ENCODE measurements around the gene RAB3GAP2.
"Not testable (repeated sequence)": the region's sequence is repeated elsewhere in the genome, so short reads cannot be mapped to it uniquely, and the experiment has no call there.

Gene RAB3GAP2

GRCh38 chr1:220243947-220244346 is 28.3 kb downstream of the RAB3GAP2 start:
- Histone ChIP-seq H3K36me3 (ENCODE audit: control insufficient read depth, insufficient read depth, low read length) (no peaks in the 10 kb centered on the region; the same call in 1 of the 2 replicates), H3K4me3 (ENCODE audit: low read length) (no peak overlapping the region), H3K4me1 (ENCODE audit: control insufficient read depth, insufficient read depth, low read length) (no peaks in the 10 kb centered on the region), H3K27me3 (ENCODE audit: control insufficient read depth, insufficient read depth, low read length) (no peaks in the 10 kb centered on the region), H3K27ac (ENCODE audit: low read length) (no peak overlapping the region), H3K9me3 (ENCODE audit: control insufficient read depth, insufficient read depth, low read length) (no peaks in the 10 kb centered on the region)
- DNase-seq (ENCODE audit: low read depth, low spot score) = no peak
- no CpG with 5 or more reads among the region's 2 CpGs for WGBS (ENCODE audit: insufficient coverage, insufficient read length)

GRCh38 chr1:220241072-220241663 is 31.1 kb downstream of the RAB3GAP2 start:
- WGBS (ENCODE audit: insufficient coverage, insufficient read length) = no CpG with 5 or more reads among the region's 2 CpGs
- H3K4me3 ChIP-seq (ENCODE audit: low read length) = no peak overlapping the region
- no peak for DNase-seq (ENCODE audit: low read depth, low spot score)
- no peaks in the 10 kb centered on the region for H3K4me1 ChIP-seq (ENCODE audit: control insufficient read depth, insufficient read depth, low read length)
- H3K36me3 ChIP-seq (ENCODE audit: control insufficient read depth, insufficient read depth, low read length) = no peaks in the 10 kb centered on the region
- H3K27ac ChIP-seq (ENCODE audit: low read length) = no peak overlapping the region
- no peaks in the 10 kb centered on the region for H3K27me3 ChIP-seq (ENCODE audit: control insufficient read depth, insufficient read depth, low read length)
- no peaks in the 10 kb centered on the region for H3K9me3 ChIP-seq (ENCODE audit: control insufficient read depth, insufficient read depth, low read length)

GRCh38 chr1:220239966-220240365 is 32.3 kb downstream of the RAB3GAP2 start:
- Histone ChIP-seq H3K4me1 (ENCODE audit: control insufficient read depth, insufficient read depth, low read length) (no peaks in the 10 kb centered on the region), H3K9me3 (ENCODE audit: control insufficient read depth, insufficient read depth, low read length) (no peaks in the 10 kb centered on the region), H3K27ac (ENCODE audit: low read length) (no peak overlapping the region), H3K27me3 (ENCODE audit: control insufficient read depth, insufficient read depth, low read length) (no peaks in the 10 kb centered on the region), H3K4me3 (ENCODE audit: low read length) (no peak overlapping the region), H3K36me3 (ENCODE audit: control insufficient read depth, insufficient read depth, low read length) (no peaks in the 10 kb centered on the region)
- DNase-seq (ENCODE audit: low read depth, low spot score) = no peak
- no CpG with 5 or more reads among the region's 3 CpGs for WGBS (ENCODE audit: insufficient coverage, insufficient read length)

DNA sequence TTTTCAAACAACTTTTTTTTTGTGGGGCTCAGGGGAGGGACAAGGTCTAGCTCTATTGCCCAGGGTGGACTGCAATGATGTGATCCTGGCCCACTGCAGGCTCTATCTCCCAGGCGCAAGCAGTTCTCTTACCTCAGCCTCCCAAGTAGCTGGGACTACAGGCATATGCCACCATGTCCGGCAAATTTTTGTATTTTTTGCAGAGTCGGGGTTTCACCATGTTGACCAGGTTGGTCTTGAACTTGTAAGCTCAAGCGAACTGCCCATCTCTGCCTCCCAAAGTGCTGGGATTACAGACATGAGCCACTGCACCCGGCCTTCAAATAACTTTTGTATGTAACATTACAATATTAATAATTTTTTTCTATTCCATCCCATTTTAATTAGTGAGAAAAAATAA is 33.0 kb downstream of the RAB3GAP2 start:
- H3K4me3 ChIP-seq (ENCODE audit: low read length) = no peak overlapping the region
- H3K27me3 ChIP-seq (ENCODE audit: control insufficient read depth, insufficient read depth, low read length) = no peaks in the 10 kb centered on the region
- H3K36me3 ChIP-seq (ENCODE audit: control insufficient read depth, insufficient read depth, low read length) = no peaks in the 10 kb centered on the region
- DNase-seq (ENCODE audit: low read depth, low spot score) = no peak
- H3K9me3 ChIP-seq (ENCODE audit: control insufficient read depth, insufficient read depth, low read length) = no peaks in the 10 kb centered on the region
- no peaks in the 10 kb centered on the region for H3K4me1 ChIP-seq (ENCODE audit: control insufficient read depth, insufficient read depth, low read length)
- H3K27ac ChIP-seq (ENCODE audit: low read length) = no peak overlapping the region
- WGBS (ENCODE audit: insufficient coverage, insufficient read length) = no CpG with 5 or more reads among the region's 5 CpGs

- H3K4me3 ChIP-seq (ENCODE audit: low read length); DNase-seq (ENCODE audit: low read depth, low spot score): not testable (repeated sequence)
- no CpG with 5 or more reads among the region's 9 CpGs for WGBS (ENCODE audit: insufficient coverage, insufficient read length)
These were observed 36.0 kb downstream of the RAB3GAP2 start for GRCh38 chr1:220236278-220236677.

DNA sequence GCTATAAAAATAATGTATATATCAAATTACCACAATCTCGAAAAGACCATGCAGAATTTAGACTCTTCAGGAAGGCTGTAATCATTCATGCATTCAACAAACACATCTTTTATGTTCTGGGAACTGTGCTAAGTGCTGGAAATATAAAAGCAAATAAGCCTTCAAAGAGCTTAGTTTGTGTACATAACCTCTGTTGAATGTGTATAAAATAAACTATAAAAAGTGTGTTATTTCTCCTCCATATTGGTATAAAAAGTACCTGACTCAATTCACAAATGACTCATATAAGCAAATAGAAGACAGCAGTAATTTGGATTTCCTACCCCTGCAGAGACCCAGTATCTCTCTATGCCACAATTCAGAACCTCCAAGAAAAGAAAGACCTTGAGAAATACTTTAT is 36.8 kb downstream of the RAB3GAP2 start:
- H3K27me3 ChIP-seq (ENCODE audit: control insufficient read depth, insufficient read depth, low read length) = no peaks in the 10 kb centered on the region
- 0 out of 2 replicates have a peak, but pooled peaks cover 1% of the 10 kb centered on the region for H3K4me1 ChIP-seq (ENCODE audit: control insufficient read depth, insufficient read depth, low read length)
- WGBS (ENCODE audit: insufficient coverage, insufficient read length) = no CpG with 5 or more reads among the region's 1 CpG
- no peaks in the 10 kb centered on the region for H3K36me3 ChIP-seq (ENCODE audit: control insufficient read depth, insufficient read depth, low read length)
- no peak overlapping the region for H3K27ac ChIP-seq (ENCODE audit: low read length)
- H3K9me3 ChIP-seq (ENCODE audit: control insufficient read depth, insufficient read depth, low read length) = no peaks in the 10 kb centered on the region
- DNase-seq (ENCODE audit: low read depth, low spot score) = no peak
- no peak overlapping the region for H3K4me3 ChIP-seq (ENCODE audit: low read length)

More at GRCh38 chr1:220236278-220236677, 36.0 kb downstream of the RAB3GAP2 start:
- not testable (repeated sequence) for H3K9me3 ChIP-seq (ENCODE audit: control insufficient read depth, insufficient read depth, low read length); H3K4me1 ChIP-seq (ENCODE audit: control insufficient read depth, insufficient read depth, low read length); H3K27ac ChIP-seq (ENCODE audit: low read length); H3K36me3 ChIP-seq (ENCODE audit: control insufficient read depth, insufficient read depth, low read length); H3K27me3 ChIP-seq (ENCODE audit: control insufficient read depth, insufficient read depth, low read length)

- no CpG with 5 or more reads among the region's 3 CpGs for WGBS (ENCODE audit: insufficient coverage, insufficient read length)
- DNase-seq (ENCODE audit: low read depth, low spot score) = no peak
- no peak overlapping the region for H3K4me3 ChIP-seq (ENCODE audit: low read length)
- 0 out of 2 replicates have a peak, but pooled peaks cover 1% of the 10 kb centered on the region for H3K4me1 ChIP-seq (ENCODE audit: control insufficient read depth, insufficient read depth, low read length)
- H3K9me3 ChIP-seq (ENCODE audit: control insufficient read depth, insufficient read depth, low read length) = no peaks in the 10 kb centered on the region
- no peaks in the 10 kb centered on the region for H3K27me3 ChIP-seq (ENCODE audit: control insufficient read depth, insufficient read depth, low read length)
- no peak overlapping the region for H3K27ac ChIP-seq (ENCODE audit: low read length)
- no peaks in the 10 kb centered on the region for H3K36me3 ChIP-seq (ENCODE audit: control insufficient read depth, insufficient read depth, low read length)
These were observed 38.3 kb downstream of the RAB3GAP2 start for GRCh38 chr1:220233927-220234326.

GRCh38 chr1:220229771-220230170 is 42.5 kb downstream of the RAB3GAP2 start:
- no peak for DNase-seq (ENCODE audit: low read depth, low spot score)
- peaks cover 3% of the 10 kb centered on the region for H3K4me1 ChIP-seq (ENCODE audit: control insufficient read depth, insufficient read depth, low read length)
- no peaks in the 10 kb centered on the region for H3K27me3 ChIP-seq (ENCODE audit: control insufficient read depth, insufficient read depth, low read length)
- no CpG with 5 or more reads among the region's 2 CpGs for WGBS (ENCODE audit: insufficient coverage, insufficient read length)
- H3K27ac ChIP-seq (ENCODE audit: low read length) = no peak overlapping the region
- no peak overlapping the region for H3K4me3 ChIP-seq (ENCODE audit: low read length)
- no peaks in the 10 kb centered on the region for H3K9me3 ChIP-seq (ENCODE audit: control insufficient read depth, insufficient read depth, low read length)
- H3K36me3 ChIP-seq (ENCODE audit: control insufficient read depth, insufficient read depth, low read length) = no peaks in the 10 kb centered on the region

DNA sequence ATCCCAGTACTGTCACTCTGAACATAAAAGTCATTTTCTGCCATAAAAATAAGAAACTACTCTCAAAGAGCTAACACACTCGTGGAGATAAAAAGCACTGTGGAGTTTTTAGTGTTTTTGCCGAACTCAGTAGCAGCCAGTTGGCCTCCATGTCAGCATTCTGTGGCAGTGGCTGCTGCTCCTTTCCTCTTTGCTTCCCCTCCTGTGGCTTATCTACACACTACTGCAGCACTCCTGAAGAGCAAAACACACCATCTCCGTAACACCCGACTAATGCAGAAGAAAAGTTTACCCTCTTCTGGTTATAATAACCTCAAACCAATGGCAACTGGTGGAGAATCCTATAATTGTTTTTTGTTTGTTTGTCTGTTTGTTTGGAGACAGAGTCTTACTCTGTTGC is 44.9 kb downstream of the RAB3GAP2 start:
- WGBS (ENCODE audit: insufficient coverage, insufficient read length) = no CpG with 5 or more reads among the region's 4 CpGs
- H3K36me3 ChIP-seq (ENCODE audit: control insufficient read depth, insufficient read depth, low read length) = no peaks in the 10 kb centered on the region
- DNase-seq (ENCODE audit: low read depth, low spot score) = no peak
- no peaks in the 10 kb centered on the region for H3K9me3 ChIP-seq (ENCODE audit: control insufficient read depth, insufficient read depth, low read length)
- H3K27ac ChIP-seq (ENCODE audit: low read length) = no peak overlapping the region
- H3K4me3 ChIP-seq (ENCODE audit: low read length) = no peak overlapping the region
- no peaks in the 10 kb centered on the region for H3K27me3 ChIP-seq (ENCODE audit: control insufficient read depth, insufficient read depth, low read length)
- H3K4me1 ChIP-seq (ENCODE audit: control insufficient read depth, insufficient read depth, low read length) = peaks cover 4% of the 10 kb centered on the region

- no CpG with 5 or more reads among the region's 3 CpGs for WGBS (ENCODE audit: insufficient coverage, insufficient read length)
- Histone ChIP-seq H3K4me1 (ENCODE audit: control insufficient read depth, insufficient read depth, low read length) (peaks cover 4% of the 10 kb centered on the region), H3K27ac (ENCODE audit: low read length) (no peak overlapping the region), H3K36me3 (ENCODE audit: control insufficient read depth, insufficient read depth, low read length) (no peaks in the 10 kb centered on the region), H3K27me3 (ENCODE audit: control insufficient read depth, insufficient read depth, low read length) (no peaks in the 10 kb centered on the region), H3K9me3 (ENCODE audit: control insufficient read depth, insufficient read depth, low read length) (no peaks in the 10 kb centered on the region), H3K4me3 (ENCODE audit: low read length) (no peak overlapping the region)
- DNase-seq (ENCODE audit: low read depth, low spot score) = no peak
These were observed 45.5 kb downstream of the RAB3GAP2 start for GRCh38 chr1:220226752-220227151.

- no peaks in the 10 kb centered on the region for H3K27me3 ChIP-seq (ENCODE audit: control insufficient read depth, insufficient read depth, low read length)
- H3K27ac ChIP-seq (ENCODE audit: low read length) = no peak overlapping the region
- H3K36me3 ChIP-seq (ENCODE audit: control insufficient read depth, insufficient read depth, low read length) = no peaks in the 10 kb centered on the region
- H3K9me3 ChIP-seq (ENCODE audit: control insufficient read depth, insufficient read depth, low read length) = no peaks in the 10 kb centered on the region
- no peak for DNase-seq (ENCODE audit: low read depth, low spot score)
- no peak overlapping the region for H3K4me3 ChIP-seq (ENCODE audit: low read length)
- peaks cover 4% of the 10 kb centered on the region for H3K4me1 ChIP-seq (ENCODE audit: control insufficient read depth, insufficient read depth, low read length)
These were observed 46.3 kb downstream of the RAB3GAP2 start for GRCh38 chr1:220225957-220226356.
